ENCODE results near the gene PRIMA1.

The PRIMA1 gene

GRCh38 chr14:93712079-93712837 lies 76.0 kb downstream of the PRIMA1 start:
- no peak for DNase-seq (ENCODE audit: low read depth)

- DNase-seq (ENCODE audit: low read depth) = no peak
Observed at GRCh38 chr14:93709249-93709648, 79.0 kb downstream of the PRIMA1 start.

GRCh38 chr14:93708800-93709199 lies 79.5 kb downstream of the PRIMA1 start:
- DNase-seq (ENCODE audit: low read depth) = no peak

- DNase-seq (ENCODE audit: low read depth) = no peak
Observed at GRCh38 chr14:93708311-93708734, 80.0 kb downstream of the PRIMA1 start.

GRCh38 chr14:93707475-93707874 lies 80.8 kb downstream of the PRIMA1 start:
- no peak for DNase-seq (ENCODE audit: low read depth)

- DNase-seq (ENCODE audit: low read depth) = no peak
Observed at GRCh38 chr14:93706360-93706955, 81.8 kb downstream of the PRIMA1 start.

- no peak for DNase-seq (ENCODE audit: low read depth)
Observed at GRCh38 chr14:93705513-93706156, 82.7 kb downstream of the PRIMA1 start.

- DNase-seq (ENCODE audit: low read depth) = no peak
Observed at GRCh38 chr14:93703941-93704340, 84.3 kb downstream of the PRIMA1 start.

GRCh38 chr14:93702946-93703345 lies 85.3 kb downstream of the PRIMA1 start:
- no peak for DNase-seq (ENCODE audit: low read depth)

GRCh38 chr14:93701562-93701961 lies 86.7 kb downstream of the PRIMA1 start:
- DNase-seq (ENCODE audit: low read depth) = no peak

GRCh38 chr14:93700928-93701327 lies 87.4 kb downstream of the PRIMA1 start:
- no peak for DNase-seq (ENCODE audit: low read depth)

- DNase-seq (ENCODE audit: low read depth) = no peak
Observed at GRCh38 chr14:93693914-93694313, 94.4 kb downstream of the PRIMA1 start.

- no peak for DNase-seq (ENCODE audit: low read depth)
Observed at GRCh38 chr14:93691042-93691780, 97.1 kb downstream of the PRIMA1 start.

- no peak for DNase-seq (ENCODE audit: low read depth)
Observed at GRCh38 chr14:93690146-93690545, 98.1 kb downstream of the PRIMA1 start.

- no peak for DNase-seq (ENCODE audit: low read depth)
Observed at GRCh38 chr14:93688820-93689219, 99.5 kb downstream of the PRIMA1 start.

GRCh38 chr14:93688239-93688666 lies 100.0 kb downstream of the PRIMA1 start:
- no peak for DNase-seq (ENCODE audit: low read depth)

GRCh38 chr14:93686268-93686667 lies 102.0 kb downstream of the PRIMA1 start:
- no peak for DNase-seq (ENCODE audit: low read depth)

GRCh38 chr14:93685121-93685895 lies 103.0 kb downstream of the PRIMA1 start:
- no peak for DNase-seq (ENCODE audit: low read depth)

- DNase-seq (ENCODE audit: low read depth) = no peak
Observed at GRCh38 chr14:93683226-93683625, 105.1 kb downstream of the PRIMA1 start.

GRCh38 chr14:93682459-93682858 lies 105.8 kb downstream of the PRIMA1 start:
- DNase-seq (ENCODE audit: low read depth) = no peak

- no peak for DNase-seq (ENCODE audit: low read depth)
Observed at GRCh38 chr14:93676416-93676958, 111.8 kb downstream of the PRIMA1 start.

All from T follicular helper cell (primary cell).